Vagina (tissue), 2 donors: ENCODE results near the gene CFAP299.

Source experiments
- POLR2A ChIP-seq, 2 donors: fragments of 450-650 bp; IDR thresholded peaks; one replicate each; pipeline ENCODE4 v1.6.1; 2017; ENCODE audit warnings: antibody characterized with exemption in 2 of 2, mild to moderate bottlenecking in 2 of 2, moderate library complexity in 2 of 2
- TF ChIP-seq, protein P1 (sequence below), 3 experiments: fragments of 450-650 bp in 2 of 3; fragments of 200-600 bp in 1 of 3; sonication (generic) in 1 of 3; IDR thresholded peaks; one replicate each; pipeline ENCODE4 v1.5.1; 2017 to 2019; ENCODE audit warnings: antibody characterized with exemption in 3 of 3, mild to moderate bottlenecking in 2 of 3, moderate library complexity in 2 of 3

DNA sequence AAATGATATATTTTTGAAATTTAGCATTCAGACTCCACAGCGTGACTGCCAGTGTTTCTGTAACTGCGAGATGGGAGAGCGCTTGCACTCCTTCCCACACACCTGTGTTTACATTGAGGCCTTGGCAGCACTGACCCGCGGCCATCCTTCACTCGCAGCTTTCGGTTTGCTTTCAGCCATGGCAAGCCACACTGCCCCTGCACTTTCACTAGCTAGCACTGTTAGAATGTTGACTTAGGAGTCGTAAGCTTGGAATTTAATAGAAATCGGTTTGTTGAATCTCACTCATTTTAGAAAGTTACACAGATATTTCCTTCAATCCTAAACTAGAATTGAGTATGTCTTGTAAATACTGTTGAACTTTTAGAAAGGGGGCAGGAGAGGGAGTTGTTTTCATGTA lies 136.2 kb downstream of the CFAP299 start:
- TF ChIP-seq, protein P1, sequence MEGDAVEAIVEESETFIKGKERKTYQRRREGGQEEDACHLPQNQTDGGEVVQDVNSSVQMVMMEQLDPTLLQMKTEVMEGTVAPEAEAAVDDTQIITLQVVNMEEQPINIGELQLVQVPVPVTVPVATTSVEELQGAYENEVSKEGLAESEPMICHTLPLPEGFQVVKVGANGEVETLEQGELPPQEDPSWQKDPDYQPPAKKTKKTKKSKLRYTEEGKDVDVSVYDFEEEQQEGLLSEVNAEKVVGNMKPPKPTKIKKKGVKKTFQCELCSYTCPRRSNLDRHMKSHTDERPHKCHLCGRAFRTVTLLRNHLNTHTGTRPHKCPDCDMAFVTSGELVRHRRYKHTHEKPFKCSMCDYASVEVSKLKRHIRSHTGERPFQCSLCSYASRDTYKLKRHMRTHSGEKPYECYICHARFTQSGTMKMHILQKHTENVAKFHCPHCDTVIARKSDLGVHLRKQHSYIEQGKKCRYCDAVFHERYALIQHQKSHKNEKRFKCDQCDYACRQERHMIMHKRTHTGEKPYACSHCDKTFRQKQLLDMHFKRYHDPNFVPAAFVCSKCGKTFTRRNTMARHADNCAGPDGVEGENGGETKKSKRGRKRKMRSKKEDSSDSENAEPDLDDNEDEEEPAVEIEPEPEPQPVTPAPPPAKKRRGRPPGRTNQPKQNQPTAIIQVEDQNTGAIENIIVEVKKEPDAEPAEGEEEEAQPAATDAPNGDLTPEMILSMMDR (IDR thresholded peaks at IDR 0.05), result no peak
- TF ChIP-seq POLR2A (IDR thresholded peaks at IDR 0.05), result no peak
